ENCODE measurements around the gene GATA3. TPM values are rescaled to one million over a fixed set of nuclear protein-coding genes. Genes with fewer than 3 reads are reported as not detected.

Gene GATA3
- total RNA-seq, 2 donors from 2014 or later: 0.27 to 0.78 TPM

DNA sequence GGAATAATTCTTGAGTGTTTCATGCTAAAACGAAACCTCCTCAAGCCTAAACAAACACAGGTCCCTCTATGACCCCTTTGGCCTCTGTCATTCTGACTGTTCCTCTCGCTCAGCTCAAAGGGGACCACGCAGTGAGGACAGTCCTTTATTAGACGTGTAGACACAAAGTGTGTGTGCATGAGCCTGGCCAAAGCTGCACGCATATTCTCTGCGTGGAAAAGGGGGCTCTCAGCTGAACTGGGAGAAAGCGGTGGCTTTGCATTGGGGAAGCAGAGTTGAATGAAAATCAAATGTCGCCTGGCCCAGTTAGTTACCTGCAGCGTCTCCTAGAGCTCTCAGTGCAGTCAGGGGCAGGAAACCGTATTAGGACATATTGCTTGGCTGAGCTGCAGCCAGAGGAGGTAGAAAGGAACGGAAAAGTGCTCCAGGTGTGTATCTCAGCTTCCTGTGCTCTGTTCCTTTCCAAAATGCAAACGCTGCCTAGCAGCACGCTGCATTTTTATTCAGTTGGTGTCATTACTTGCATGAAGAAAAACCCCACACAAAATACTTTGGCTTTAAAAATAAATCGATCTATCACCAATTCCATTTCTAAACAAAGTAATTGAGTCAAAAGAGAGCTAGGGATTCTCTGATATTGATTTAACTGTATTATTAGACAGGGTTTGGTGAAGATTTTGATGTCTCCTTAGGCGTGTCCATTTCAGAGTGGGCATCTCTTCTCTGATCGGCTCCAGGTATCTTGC is 4.9 kb downstream of the GATA3 start:
- DNase-seq: no peak
- intact Hi-C loops (cut with DNase I, micrococcal nuclease): no loop called here
- ATAC-seq: no peak

DNA sequence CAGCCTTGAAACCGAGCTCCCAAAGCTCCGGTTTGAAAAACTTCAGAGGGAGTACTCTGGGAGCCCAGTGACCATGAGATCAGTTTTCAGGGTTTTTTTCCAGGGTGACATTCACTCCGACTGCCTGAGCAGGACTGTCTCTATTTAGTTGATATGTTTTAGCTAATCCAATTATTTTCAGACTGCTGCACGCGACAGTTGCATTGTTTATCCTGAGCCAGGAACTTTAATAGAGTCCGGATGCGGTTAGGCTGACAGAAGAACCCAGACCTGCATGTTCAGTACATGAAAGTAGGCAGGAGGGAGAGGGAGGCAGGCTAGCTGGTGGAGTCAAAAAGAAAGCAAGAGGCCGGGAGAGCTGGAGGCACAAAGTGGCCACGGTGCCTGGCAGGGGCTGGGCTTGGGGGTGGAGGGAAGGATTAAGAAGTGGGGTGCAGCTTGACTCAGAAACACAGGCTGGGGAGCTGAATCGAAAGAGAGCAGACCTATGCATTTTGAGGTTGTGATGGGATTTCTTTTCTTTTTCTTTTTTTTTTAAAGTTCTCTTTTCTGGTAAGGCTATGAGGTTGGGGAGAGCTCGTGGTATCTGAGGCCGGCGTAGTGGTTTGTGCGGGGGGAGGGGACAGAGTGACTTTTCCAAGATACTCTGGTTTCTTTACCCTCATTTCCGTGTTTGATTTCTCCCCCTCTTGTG is 5.7 kb downstream of the GATA3 start:
- intact Hi-C loops (cut with DNase I, micrococcal nuclease): no loop called here
- DNase-seq: no peak
- ATAC-seq: no peak

DNA sequence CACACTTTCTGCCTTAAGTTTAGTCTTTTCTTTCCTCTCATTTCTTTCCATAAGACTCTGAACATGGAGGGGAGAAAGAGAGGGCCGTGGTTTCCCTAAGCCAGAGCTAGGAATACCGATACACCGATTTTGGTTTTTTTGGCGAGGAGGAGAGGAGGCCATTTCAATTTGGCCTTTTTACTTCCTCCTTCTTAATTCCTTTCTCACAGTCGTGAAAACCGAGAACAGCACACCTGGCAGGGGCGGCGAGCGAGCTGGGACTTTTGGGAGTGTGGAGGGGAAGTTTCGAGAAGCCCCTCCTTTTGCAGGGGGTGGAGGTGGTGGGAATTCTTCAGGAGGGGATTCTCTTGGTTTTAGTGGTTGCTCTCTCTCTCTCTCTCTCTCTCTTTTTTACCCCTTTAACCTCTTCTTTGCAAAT is 6.2 kb downstream of the GATA3 start:
- DNase-seq: no peak
- ATAC-seq: no peak
- intact Hi-C loops (cut with DNase I, micrococcal nuclease): no loop called here

DNA sequence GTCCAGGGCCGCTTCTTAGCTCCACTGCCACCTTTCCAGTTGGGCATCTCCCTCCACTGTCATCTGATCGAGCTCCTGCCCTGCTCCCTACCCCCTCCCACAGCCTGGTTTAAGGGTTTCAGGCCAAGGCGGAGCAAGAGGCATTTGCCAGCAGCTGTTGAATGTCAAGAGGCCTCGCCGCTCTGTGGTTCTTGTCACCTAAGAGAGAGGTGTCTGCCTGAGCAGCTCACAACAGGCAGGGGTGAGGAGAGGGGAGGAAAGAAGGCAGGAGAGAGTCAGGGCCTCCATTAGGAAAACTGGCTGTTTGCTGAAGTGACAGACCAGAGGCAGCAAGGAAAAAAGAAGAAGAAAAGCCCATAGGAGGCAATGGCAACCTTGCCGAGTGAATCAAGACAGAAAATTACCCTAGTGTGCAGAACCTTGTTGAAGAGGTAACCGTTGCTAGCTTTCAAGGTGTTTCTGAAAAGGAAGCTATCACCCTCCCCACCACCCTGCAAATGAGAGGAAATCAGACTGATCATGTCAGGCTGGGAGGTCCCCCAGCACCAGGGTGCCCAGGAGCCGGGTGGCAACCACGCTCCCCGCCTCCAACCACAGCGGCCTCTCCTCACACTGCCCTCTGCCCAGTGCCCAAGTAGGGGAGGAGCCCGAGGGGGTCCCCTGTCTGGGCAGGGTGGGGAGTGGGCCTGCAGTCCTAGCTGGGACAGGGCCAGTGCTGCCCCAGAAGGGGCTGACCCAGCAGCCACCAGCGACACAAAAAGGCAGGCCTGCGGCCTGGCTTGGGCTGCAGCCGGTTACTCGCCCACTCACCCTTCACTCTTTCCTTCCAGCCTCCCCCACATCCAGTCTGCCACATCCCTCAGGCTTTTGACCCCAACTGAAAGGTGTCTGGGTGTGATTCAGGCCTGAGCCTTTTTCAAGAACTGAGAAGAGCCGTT is 7.1 kb downstream of the GATA3 start:
- DNase-seq (no peak), ATAC-seq (no peak)
- intact Hi-C loops (cut with DNase I, micrococcal nuclease): no loop called here

DNA sequence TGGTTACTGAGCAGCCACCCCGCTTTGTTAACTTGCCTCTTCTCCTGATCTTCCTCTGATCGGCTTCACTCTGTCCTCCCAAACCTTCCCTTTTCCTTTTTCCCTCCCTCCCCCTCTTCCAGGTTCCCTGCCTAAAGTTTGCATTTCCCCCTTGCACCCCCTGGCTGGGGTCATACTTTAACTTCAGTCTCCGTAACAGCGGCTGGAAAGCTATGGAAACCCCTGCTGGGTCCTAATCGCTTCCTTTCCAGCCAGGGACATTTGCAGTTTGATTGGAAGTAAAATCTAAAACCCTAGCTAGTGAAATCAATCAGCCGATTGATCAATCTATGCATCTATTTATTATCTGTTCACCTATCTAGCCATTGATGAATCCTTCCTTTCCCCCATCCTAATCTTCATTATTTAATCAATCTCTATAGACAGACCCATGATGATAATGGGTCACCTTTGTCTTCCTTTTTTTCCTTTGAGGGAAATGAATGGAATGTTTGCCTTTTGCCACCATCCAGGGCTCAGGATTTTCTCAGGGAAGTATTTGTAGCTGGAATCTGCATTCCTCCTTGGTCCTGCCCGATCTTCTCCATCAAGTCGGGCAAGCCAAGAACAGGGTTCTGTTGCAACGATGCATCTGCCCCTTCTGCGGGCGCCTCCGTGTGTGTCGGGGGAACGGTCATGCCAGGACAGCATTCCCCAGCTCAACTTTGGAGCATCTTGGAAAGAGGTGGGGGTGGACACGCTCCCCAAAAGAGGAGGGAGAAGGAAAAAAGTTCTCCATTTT is 8.8 kb downstream of the GATA3 start:
- intact Hi-C loops (cut with DNase I, micrococcal nuclease): no loop called here
- DNase-seq: no peak
- ATAC-seq: no peak

DNA sequence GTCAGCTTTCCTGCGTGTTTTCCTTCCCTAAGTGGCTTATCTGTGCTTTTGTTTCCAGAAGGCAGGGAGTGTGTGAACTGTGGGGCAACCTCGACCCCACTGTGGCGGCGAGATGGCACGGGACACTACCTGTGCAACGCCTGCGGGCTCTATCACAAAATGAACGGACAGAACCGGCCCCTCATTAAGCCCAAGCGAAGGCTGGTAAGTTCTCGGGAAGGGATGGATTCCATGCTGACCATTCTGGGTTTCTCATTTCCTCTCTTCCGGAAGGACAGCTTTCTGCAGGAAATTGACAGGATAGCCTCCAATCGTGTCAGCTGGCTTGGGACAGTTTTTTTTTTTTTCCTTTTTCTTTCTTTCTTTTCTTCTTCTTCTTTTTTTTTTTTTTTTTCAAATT is 9.4 kb downstream of the GATA3 start:
- no peak for DNase-seq
- no peak for ATAC-seq
- intact Hi-C loops (cut with DNase I, micrococcal nuclease): no loop called here

DNA sequence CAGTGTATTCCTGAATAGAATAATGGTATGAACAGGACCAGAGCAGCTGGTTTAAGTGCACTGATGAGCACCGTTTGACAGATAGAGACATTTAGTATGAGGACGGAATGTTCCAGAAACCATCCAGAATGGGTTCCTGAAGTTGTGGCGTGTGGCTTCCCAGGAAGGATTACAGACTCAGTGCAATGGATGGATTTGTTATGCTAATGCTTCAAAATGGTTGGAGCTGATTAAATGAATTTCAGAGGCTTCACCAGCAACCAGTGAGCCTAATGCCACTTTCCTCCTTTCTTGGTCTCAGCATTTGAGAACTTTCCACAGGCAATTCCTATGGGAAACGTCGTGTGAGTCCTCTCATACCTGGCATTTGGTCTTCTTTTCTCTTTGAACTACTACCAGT is 9.9 kb downstream of the GATA3 start:
- DNase-seq (no peak), ATAC-seq (no peak)
- intact Hi-C loops (cut with DNase I, micrococcal nuclease): no loop called here

DNA sequence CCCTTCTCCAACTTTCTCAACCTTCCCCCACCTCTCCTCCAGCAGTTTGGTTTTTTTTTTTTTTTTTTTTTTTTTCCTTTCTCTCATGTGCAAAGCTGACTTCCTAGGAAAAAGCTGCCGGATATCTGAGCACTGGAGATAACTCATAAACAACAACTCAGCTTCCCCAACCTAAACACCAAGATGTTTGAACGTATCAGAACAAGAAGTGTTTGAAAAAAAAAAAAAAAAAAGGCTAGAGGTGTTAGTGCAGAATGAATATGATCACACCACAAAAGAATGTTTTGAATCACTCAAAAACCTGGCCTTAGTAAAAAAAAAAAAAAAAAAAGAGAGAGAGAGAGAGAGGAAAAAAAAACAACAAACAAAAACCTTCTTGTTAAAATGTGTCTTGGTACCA is 11.2 kb downstream of the GATA3 start:
- no peak for ATAC-seq
- intact Hi-C loops (cut with DNase I, micrococcal nuclease): no loop called here
- DNase-seq: no peak

DNA sequence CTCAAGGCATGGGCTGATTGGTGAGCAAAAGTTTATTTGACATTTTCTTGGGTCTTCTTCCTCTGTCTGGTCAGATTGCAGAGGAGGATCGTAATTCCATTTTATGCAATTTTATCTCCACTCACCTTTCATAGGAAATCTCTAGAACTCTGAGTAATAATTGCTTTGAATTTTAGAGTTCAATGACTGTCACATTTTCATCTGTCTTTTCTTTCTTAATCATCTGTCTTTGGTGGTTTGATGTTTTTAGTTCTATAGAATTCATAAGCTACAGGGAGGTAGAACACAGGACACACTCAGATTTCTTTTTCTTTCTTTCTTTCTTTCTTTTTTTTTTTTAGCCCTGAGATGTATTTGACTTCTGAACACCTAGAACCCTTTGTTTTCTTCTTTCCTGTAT is 11.6 kb downstream of the GATA3 start:
- intact Hi-C loops (cut with DNase I, micrococcal nuclease): no loop called here
- no peak for ATAC-seq
- no peak for DNase-seq

DNA sequence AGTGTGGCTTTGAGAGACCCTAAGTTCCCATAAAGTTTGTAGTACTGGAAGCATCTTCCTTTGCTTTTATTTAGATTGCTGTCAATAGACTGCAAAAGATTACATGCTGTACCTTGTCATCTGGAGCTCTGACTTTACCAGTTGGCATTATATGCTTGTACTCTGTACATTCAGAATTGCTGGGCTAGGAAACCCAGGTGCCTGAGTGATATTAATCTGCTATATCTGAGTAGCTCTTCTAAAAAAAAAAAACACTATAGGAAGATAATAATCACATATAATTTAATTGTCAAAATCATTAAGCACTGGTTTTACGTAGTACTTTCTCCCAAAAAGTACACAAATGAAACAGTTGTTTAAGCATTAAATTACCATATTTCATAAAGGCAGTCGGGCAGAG is 12.3 kb downstream of the GATA3 start:
- DNase-seq: no peak
- intact Hi-C loops (cut with DNase I, micrococcal nuclease): no loop called here
- ATAC-seq: no peak

DNA sequence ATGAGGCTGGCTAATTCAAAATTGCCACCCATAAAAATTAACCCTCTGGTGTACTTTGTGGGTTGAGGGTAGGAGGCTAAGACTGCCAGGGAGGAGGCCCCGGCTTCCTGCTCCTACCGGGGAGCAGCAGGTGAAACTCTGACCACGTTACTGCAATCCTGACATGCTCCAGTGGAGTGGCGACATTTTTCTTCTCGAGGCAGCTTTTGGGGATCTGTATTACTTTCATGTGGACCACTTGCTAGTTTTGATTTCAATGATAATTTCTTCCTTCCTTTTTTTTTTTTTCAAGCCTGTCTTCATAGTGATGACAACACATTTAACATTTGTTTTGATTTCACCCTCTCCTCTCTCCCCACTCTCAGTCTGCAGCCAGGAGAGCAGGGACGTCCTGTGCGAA is 14.6 kb downstream of the GATA3 start:
- ATAC-seq (no peak), DNase-seq (no peak)
- intact Hi-C loops (cut with DNase I, micrococcal nuclease): no loop called here

DNA sequence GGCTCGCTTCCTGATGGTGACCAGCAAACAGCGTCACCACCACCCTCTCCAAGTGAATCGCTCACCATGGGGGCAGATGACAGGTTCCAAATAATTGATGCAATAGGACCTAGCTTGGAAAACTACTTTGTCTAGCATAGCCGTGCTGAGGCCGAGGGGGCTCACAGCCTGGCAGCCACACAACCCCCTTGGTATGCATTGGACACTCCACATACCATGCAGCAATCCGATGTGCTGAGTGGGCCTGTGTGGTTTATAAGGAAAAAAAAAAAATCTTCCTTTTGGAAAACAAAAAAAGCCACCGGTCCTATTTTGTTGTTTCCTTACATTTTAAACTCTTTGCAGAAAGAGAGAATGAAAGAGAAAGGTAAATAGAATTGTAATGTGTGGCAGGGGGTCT is 15.1 kb downstream of the GATA3 start:
- DNase-seq (no peak), ATAC-seq (no peak)
- intact Hi-C loops (cut with DNase I, micrococcal nuclease): no loop called here

DNA sequence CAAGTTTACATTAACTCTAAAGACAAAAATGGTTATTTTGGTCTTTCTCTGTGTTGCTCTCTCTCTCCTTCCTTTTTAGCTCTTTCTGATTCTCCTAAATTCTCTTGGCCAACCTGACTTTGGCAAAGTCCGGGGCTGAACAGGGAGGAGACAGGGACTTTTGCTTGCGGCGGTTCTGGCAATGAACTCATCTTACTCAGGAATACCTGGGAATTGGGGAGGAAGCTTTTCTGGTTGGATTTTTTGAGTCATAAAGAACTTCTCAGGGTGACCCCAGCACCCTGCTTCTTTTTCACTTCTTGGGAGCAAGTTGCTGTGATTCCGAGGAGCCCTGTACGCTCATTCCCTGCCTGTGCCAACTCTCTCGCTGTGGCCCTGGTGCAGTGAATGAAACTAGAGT is 16.0 kb downstream of the GATA3 start:
- ATAC-seq (no peak), DNase-seq (no peak)
- intact Hi-C loops (cut with DNase I, micrococcal nuclease): no loop called here

DNA sequence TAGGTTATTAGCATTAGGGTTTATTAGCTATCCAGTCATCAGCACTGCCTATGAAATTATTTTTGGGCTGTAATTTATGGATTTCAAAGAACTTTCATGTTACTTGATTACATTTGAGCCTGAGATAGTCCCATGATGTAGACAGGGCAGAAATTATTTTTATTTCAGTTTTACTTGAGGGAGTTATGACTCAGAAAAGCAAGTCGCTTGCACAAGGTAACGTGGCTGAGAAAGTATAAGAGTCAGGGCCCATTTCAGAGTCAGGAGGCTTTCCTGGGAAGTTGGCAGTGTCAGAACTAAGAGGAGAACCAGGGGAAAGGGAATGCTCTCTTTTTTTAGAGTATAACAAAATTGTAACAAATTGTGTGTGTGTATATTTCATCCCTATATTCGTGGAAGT is 16.5 kb downstream of the GATA3 start:
- ATAC-seq (no peak), DNase-seq (no peak)
- intact Hi-C loops (cut with DNase I, micrococcal nuclease): no loop called here

DNA sequence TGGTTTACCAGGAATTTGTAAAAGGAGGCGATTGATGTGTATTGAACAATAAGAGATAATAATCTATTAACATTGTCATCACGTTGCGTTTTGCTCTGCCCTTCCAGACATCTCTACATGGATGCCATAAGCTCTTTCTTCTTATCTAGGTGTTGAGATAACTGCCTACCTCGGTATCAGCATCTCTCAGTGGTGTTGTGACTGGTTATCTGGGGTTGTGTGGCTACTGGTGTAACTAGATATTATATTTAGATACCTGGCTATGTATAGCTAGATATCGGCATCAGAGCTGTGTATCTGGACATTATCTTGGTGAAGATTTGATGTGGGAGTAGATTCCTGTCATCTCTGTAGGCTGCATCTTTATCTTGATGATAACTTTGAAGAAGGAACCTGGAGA is 17.2 kb downstream of the GATA3 start:
- DNase-seq (no peak), ATAC-seq (no peak)
- intact Hi-C loops (cut with DNase I, micrococcal nuclease): no loop called here

DNA sequence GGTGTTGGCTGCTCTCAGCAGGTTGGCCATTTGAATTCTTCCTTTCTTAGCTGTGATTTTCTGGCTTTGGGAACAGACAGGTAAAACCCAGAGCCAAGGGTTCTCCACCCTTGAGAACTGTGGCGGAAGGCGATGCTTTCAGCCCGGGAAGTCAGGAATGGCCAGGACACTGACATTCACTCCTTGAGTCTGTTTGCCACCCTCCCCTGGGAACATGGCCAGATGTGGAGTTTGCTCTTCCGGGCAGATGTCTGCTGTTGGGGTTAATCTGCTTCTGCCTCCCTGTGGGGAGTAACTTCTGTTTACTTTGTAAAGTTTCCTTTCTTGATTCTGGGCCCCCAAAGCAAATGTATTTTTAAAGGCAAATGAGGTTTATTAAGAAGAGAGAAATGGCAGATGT is 17.7 kb downstream of the GATA3 start:
- DNase-seq (no peak), ATAC-seq (no peak)
- intact Hi-C loops (cut with DNase I, micrococcal nuclease): no loop called here

DNA sequence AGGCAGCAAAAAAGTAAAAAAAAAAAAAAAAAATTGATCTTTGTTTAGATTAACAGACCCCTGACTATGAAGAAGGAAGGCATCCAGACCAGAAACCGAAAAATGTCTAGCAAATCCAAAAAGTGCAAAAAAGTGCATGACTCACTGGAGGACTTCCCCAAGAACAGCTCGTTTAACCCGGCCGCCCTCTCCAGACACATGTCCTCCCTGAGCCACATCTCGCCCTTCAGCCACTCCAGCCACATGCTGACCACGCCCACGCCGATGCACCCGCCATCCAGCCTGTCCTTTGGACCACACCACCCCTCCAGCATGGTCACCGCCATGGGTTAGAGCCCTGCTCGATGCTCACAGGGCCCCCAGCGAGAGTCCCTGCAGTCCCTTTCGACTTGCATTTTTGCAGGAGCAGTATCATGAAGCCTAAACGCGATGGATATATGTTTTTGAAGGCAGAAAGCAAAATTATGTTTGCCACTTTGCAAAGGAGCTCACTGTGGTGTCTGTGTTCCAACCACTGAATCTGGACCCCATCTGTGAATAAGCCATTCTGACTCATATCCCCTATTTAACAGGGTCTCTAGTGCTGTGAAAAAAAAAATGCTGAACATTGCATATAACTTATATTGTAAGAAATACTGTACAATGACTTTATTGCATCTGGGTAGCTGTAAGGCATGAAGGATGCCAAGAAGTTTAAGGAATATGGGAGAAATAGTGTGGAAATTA is 19.4 kb downstream of the GATA3 start:
- intact Hi-C loops (cut with DNase I, micrococcal nuclease): no loop called here
- ATAC-seq (no peak), DNase-seq (no peak)

DNA sequence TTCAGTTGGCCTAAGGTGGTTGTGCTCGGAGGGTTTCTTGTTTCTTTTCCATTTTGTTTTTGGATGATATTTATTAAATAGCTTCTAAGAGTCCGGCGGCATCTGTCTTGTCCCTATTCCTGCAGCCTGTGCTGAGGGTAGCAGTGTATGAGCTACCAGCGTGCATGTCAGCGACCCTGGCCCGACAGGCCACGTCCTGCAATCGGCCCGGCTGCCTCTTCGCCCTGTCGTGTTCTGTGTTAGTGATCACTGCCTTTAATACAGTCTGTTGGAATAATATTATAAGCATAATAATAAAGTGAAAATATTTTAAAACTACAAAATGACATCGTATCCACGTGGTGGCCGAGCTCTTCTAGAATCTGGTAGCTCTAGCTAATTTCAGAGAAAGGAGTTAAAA is 20.4 kb downstream of the GATA3 start:
- no peak for ATAC-seq
- intact Hi-C loops (cut with DNase I, micrococcal nuclease): no loop called here
- DNase-seq: no peak

Data from left colon (tissue), 2 donors.